HCT116 (cell line): Measurements from ENCODE around the gene SIRPG. TPM values are rescaled to one million over a fixed set of nuclear protein-coding genes. Genes with fewer than 3 reads are reported as not detected.

ENCODE experiments used
- ATAC-seq: fragments of 200-7000 bp; cut with Tn5 transposase; 2 replicates; pipeline ENCODE4 v1.9.1; 2020; ENCODE audit warnings: mild to moderate bottlenecking, moderate library complexity
- BruUV-seq: library from RNA; stranded (reverse); fragments of 400-500 nt; replicated peaks from 2 replicates; lab custom pipeline; 2021; lab: Mats Ljungman, UMichigan
- CTCF ChIA-PET: fragments of 300-600 bp; sonication (Branson Sonifier 250); formaldehyde crosslinking; loops from one replicate; lab custom pipeline; 2021; ENCODE audit warnings: antibody characterized with exemption; lab: Charles Lee
- POLR2A ChIA-PET: fragments of 300-600, 350-600 bp; sonication (Branson Sonifier 250); formaldehyde crosslinking; loops from one replicate; lab custom pipeline; 2021; ENCODE audit warnings: antibody characterized with exemption; lab: Charles Lee
- RAD21 ChIA-PET, 2 experiments: fragments of 300-600 bp; sonication (Branson Sonifier 250); formaldehyde crosslinking; loops; one replicate each; lab custom pipeline; 2023; ENCODE audit warnings: low total read pairs in 2 of 2; ENCODE audit not compliant: uncharacterized antibody in 2 of 2, unreplicated experiment in 2 of 2, low non-redundant PET in 1 of 2; lab: Charles Lee
- DNase-seq: peaks from one replicate; pipeline ENCODE4 v3.0.0-alpha.2; 2010; ENCODE audit warnings: low read depth, low spot score
- H2AFZ ChIP-seq: fragments of 200-600 bp; shearing (Covaris generic), sonication (generic); 2 replicates; pipeline ENCODE4 v1.6.1; 2017; ENCODE audit warnings: low read depth, mixed run types, mixed read lengths, antibody characterized with exemption, low read length; ENCODE audit not compliant: poor library complexity, severe bottlenecking
- H3K27ac ChIP-seq: 2 replicates; pipeline ENCODE4 v1.5.1; 2012; ENCODE audit warnings: low read depth, low read length
- H3K27me3 ChIP-seq: fragments of 200-600 bp; sonication (generic); 2 replicates; pipeline ENCODE4 v1.6.1; 2016; ENCODE audit warnings: mixed run types, low read length, mixed read lengths; ENCODE audit not compliant: insufficient read depth
- H3K36me3 ChIP-seq, 2 experiments: fragments of 200-500 bp in 1 of 2; fragments of 200-600 bp in 1 of 2; sonication (Bioruptor generic) in 1 of 2; sonication (generic) in 1 of 2; 2 replicates each; pipeline versions ENCODE4 v1.5.1 to v1.6.1; 2014 to 2016; ENCODE audit warnings: low read length in 2 of 2, inconsistent platforms in 1 of 2, mixed read lengths in 1 of 2, mixed run types in 1 of 2; ENCODE audit not compliant: insufficient read depth in 2 of 2, control insufficient read depth in 1 of 2
- H3K4me1 ChIP-seq, 2 experiments: fragments of 200-600 bp in 1 of 2; sonication (generic) in 1 of 2; 2 replicates each; pipeline versions ENCODE4 v1.5.1 to v1.6.1; 2012 to 2017; ENCODE audit warnings: low read length in 2 of 2, inconsistent platforms in 1 of 2, mild to moderate bottlenecking in 1 of 2, mixed read lengths in 1 of 2, mixed run types in 1 of 2, moderate library complexity in 1 of 2; ENCODE audit not compliant: insufficient read depth in 2 of 2, control insufficient read depth in 1 of 2
- H3K4me2 ChIP-seq: fragments of 200-600 bp; sonication (generic); 2 replicates; pipeline ENCODE4 v1.6.1; 2017; ENCODE audit warnings: mixed run types, low read length, mixed read lengths
- H3K4me3 ChIP-seq, 2 experiments: fragments of 200-600 bp in 1 of 2; sonication (generic) in 1 of 2; replicated peaks in 1 of 2; 2 replicates each; pipeline ENCODE4 v1.5.1; 2011 to 2016; ENCODE audit warnings: low read length in 2 of 2, control low read depth in 1 of 2, low read depth in 1 of 2, mild to moderate bottlenecking in 1 of 2, mixed read lengths in 1 of 2, mixed run types in 1 of 2
- H3K79me2 ChIP-seq: fragments of 200-600 bp; sonication (generic); 2 replicates; pipeline ENCODE4 v1.6.1; 2017; ENCODE audit warnings: mild to moderate bottlenecking, mixed run types, low read length, moderate library complexity, mixed read lengths; ENCODE audit not compliant: insufficient read depth
- H3K9ac ChIP-seq: fragments of 200-600 bp; sonication (generic); 2 replicates; pipeline ENCODE4 v1.6.1; 2016; ENCODE audit warnings: low read length, mixed read lengths
- H3K9me2 ChIP-seq: fragments of 200-600 bp; sonication (generic), shearing (Covaris generic); 2 replicates; pipeline ENCODE4 v1.6.1; 2017; ENCODE audit warnings: mixed run types, mild to moderate bottlenecking, moderate library complexity; ENCODE audit not compliant: insufficient read depth
- H3K9me3 ChIP-seq, 2 experiments: fragments of 200-500 bp in 1 of 2; fragments of 200-600 bp in 1 of 2; sonication (Bioruptor generic) in 1 of 2; sonication (generic) in 1 of 2; 2 replicates each; pipeline ENCODE4 v1.6.1; 2014 to 2017; ENCODE audit warnings: low read length in 2 of 2, mixed read lengths in 2 of 2, inconsistent platforms in 1 of 2, low read depth in 1 of 2, mild to moderate bottlenecking in 1 of 2, mixed run types in 1 of 2, moderate library complexity in 1 of 2; ENCODE audit not compliant: control insufficient read depth in 1 of 2, insufficient read depth in 1 of 2
- H4K20me1 ChIP-seq: fragments of 200-600 bp; sonication (generic), shearing (Covaris generic); 2 replicates; pipeline ENCODE4 v1.6.1; 2017; ENCODE audit warnings: mixed run types, mild to moderate bottlenecking, moderate library complexity; ENCODE audit not compliant: insufficient read depth
- EGR1 ChIP-seq: IDR thresholded peaks from 2 replicates; pipeline ENCODE4 v1.6.1; 2012; ENCODE audit warnings: low read depth
- EZH2phosphoT487 ChIP-seq: fragments of 200-600 bp; IDR thresholded peaks from 2 replicates; pipeline ENCODE4 v1.6.1; 2018; ENCODE audit warnings: antibody characterized with exemption, borderline replicate concordance
- MAX ChIP-seq: IDR thresholded peaks from 2 replicates; pipeline ENCODE4 v1.6.1; 2012
- POLR2A ChIP-seq: IDR thresholded peaks from 2 replicates; pipeline ENCODE4 v1.7.0; 2011; ENCODE audit warnings: borderline replicate concordance; ENCODE audit not compliant: insufficient read depth, insufficient read length; ENCODE audit errors: extremely low read depth
- POLR2AphosphoS5 ChIP-seq: IDR thresholded peaks from 2 replicates; pipeline ENCODE4 v1.6.1; 2011; ENCODE audit warnings: mild to moderate bottlenecking, low read depth, low read length, moderate library complexity
- RAD21 ChIP-seq: IDR thresholded peaks from 2 replicates; pipeline ENCODE4 v1.6.1; 2012; ENCODE audit warnings: low read depth, mild to moderate bottlenecking
- SIN3A ChIP-seq: IDR thresholded peaks from 2 replicates; pipeline ENCODE4 v1.6.1; 2012; ENCODE audit warnings: low read depth
- SRF ChIP-seq: IDR thresholded peaks from 2 replicates; pipeline ENCODE4 v1.6.1; 2012; ENCODE audit warnings: low read depth
- YY1 ChIP-seq: IDR thresholded peaks from 2 replicates; pipeline ENCODE4 v1.6.1; 2011; ENCODE audit warnings: low read length, low read depth, moderate library complexity, mild to moderate bottlenecking; ENCODE audit not compliant: insufficient replicate concordance; ENCODE audit errors: extremely low read depth
- ZBTB33 ChIP-seq: IDR thresholded peaks from 2 replicates; pipeline ENCODE4 v1.6.1; 2011; ENCODE audit warnings: mild to moderate bottlenecking, low read length, moderate library complexity; ENCODE audit not compliant: insufficient replicate concordance; ENCODE audit errors: extremely low read depth
- ZFX ChIP-seq: fragments of 450-650 bp; IDR thresholded peaks from 2 replicates; pipeline ENCODE4 v1.6.1; 2017
- intact Hi-C: fragments of 100-400 bp; cut with micrococcal nuclease; formaldehyde crosslinking; loops from 2 replicates; pipeline ENCODE4 v1.10.0; 2022
- total RNA-seq: library from RNA; stranded (reverse); gene quantifications from one replicate; pipeline ENCODE4 v1.2.1, GENCODE V29; 2021; ENCODE audit not compliant: unreplicated experiment

Gene SIRPG
- total RNA-seq, 1 experiment from 2014 or later, result not detected

GRCh38 chr20:1686151-1686748 is 28.7 kb upstream of the SIRPG start:
- no peak overlapping the region for H3K27ac ChIP-seq
- no peaks in the 10 kb centered on the region for H3K4me1 ChIP-seq
- POLR2A ChIA-PET, result no interaction called here
- no peak for DNase-seq
- intact Hi-C loops, result no loop called here
- TF ChIP-seq SRF (no peak), POLR2A (no peak), MAX (no peak), EGR1 (no peak), ZFX (no peak), YY1 (no peak), ZBTB33 (no peak), SIN3A (no peak), EZH2phosphoT487 (no peak), POLR2AphosphoS5 (no peak), RAD21 (no peak)
- H3K4me2 ChIP-seq, result no peak overlapping the region
- ATAC-seq, result no peak
- no peak overlapping the region for H3K9ac ChIP-seq
- no peaks in the 10 kb centered on the region for H3K36me3 ChIP-seq
- CTCF ChIA-PET, result no interaction called here
- BruUV-seq, result no TSS peak
- H3K4me3 ChIP-seq, result no peak overlapping the region
- H2AFZ ChIP-seq, result no peak overlapping the region
- H3K79me2 ChIP-seq, result no peaks in the 10 kb centered on the region
- H3K27me3 ChIP-seq, result peaks cover 39% of the 10 kb centered on the region
- RAD21 ChIA-PET, result no interaction called here
- H3K9me2 ChIP-seq, result no peaks in the 10 kb centered on the region
- H3K9me3 ChIP-seq, result no peaks in the 10 kb centered on the region; a peak in 1 of 4 replicates
- H4K20me1 ChIP-seq, result no peaks in the 10 kb centered on the region
